IMR-90 (cell line): ENCODE results near the gene SALL2. TPM values are rescaled to one million over a fixed set of nuclear protein-coding genes. Genes with fewer than 3 reads are reported as not detected.

ENCODE experiments used
- ATAC-seq: fragments of 200-7000 bp; cut with Tn5 transposase; 2 replicates; pipeline ENCODE4 v1.9.1; 2020; ENCODE audit warnings: low read depth, mild to moderate bottlenecking, moderate library complexity
- BruUV-seq: library from RNA; stranded (reverse); fragments of 400-500 nt; replicated peaks from 2 replicates; lab custom pipeline; 2021; lab: Mats Ljungman, UMichigan
- CTCF ChIA-PET: fragments of 300-600 bp; formaldehyde crosslinking; extraction: SDS; loops from one replicate; lab custom pipeline; 2021; ENCODE audit warnings: antibody characterized with exemption; lab: Yijun Ruan, JAX
- POLR2A ChIA-PET: fragments of 300-600 bp; sonication (Branson Sonifier 250); formaldehyde crosslinking; loops from one replicate; lab custom pipeline; 2022; ENCODE audit warnings: antibody characterized with exemption; ENCODE audit not compliant: unreplicated experiment; lab: Charles Lee
- DNase-seq: peaks from one replicate; pipeline ENCODE4 v3.0.0; 2013
- H2AFZ ChIP-seq: replicated peaks from 2 replicates; pipeline ENCODE3; 2013; ENCODE audit warnings: low read length, mild to moderate bottlenecking; ENCODE audit not compliant: poor library complexity
- H2AK5ac ChIP-seq: 2 replicates; pipeline ENCODE4 v1.6.1; 2013; ENCODE audit warnings: low read depth, low read length, inconsistent platforms
- H2AK9ac ChIP-seq: replicated peaks from 2 replicates; pipeline ENCODE3; 2013; ENCODE audit warnings: mild to moderate bottlenecking, low read depth, low read length, moderate library complexity; ENCODE audit not compliant: poor library complexity
- H2BK120ac ChIP-seq: 2 replicates; pipeline ENCODE4 v1.6.1; 2013; ENCODE audit warnings: low read depth, low read length, inconsistent platforms
- H2BK15ac ChIP-seq: 3 replicates; pipeline ENCODE4 v1.6.1; 2013; ENCODE audit warnings: low read depth, low read length, inconsistent platforms
- H2BK20ac ChIP-seq: 2 replicates; pipeline ENCODE4 v1.6.1; 2013; ENCODE audit warnings: low read depth, mild to moderate bottlenecking, inconsistent platforms, low read length, moderate library complexity
- H2BK5ac ChIP-seq: 2 replicates; pipeline ENCODE4 v1.6.1; 2013; ENCODE audit warnings: mild to moderate bottlenecking, low read depth, low read length, inconsistent platforms; ENCODE audit not compliant: poor library complexity, severe bottlenecking
- H3K14ac ChIP-seq: replicated peaks from 2 replicates; pipeline ENCODE4 v1.6.1; 2013; ENCODE audit warnings: low read depth, low read length, inconsistent platforms
- H3K18ac ChIP-seq: 2 replicates; pipeline ENCODE4 v1.6.1; 2013; ENCODE audit warnings: low read depth, low read length, control low read depth
- H3K23ac ChIP-seq: 2 replicates; pipeline ENCODE4 v1.6.1; 2013; ENCODE audit warnings: low read depth, low read length, inconsistent platforms
- H3K27ac ChIP-seq: 2 replicates; pipeline ENCODE4 v1.5.1; 2013; ENCODE audit warnings: mild to moderate bottlenecking, control low read depth, low read length; ENCODE audit not compliant: insufficient read depth
- H3K27me3 ChIP-seq: 2 replicates; pipeline ENCODE4 v1.6.1; 2013; ENCODE audit warnings: low read length; ENCODE audit not compliant: control insufficient read depth, insufficient read depth
- H3K36me3 ChIP-seq: 2 replicates; pipeline ENCODE4 v1.6.1; 2013; ENCODE audit warnings: low read length, mixed read lengths; ENCODE audit not compliant: control insufficient read depth, insufficient read depth
- H3K4ac ChIP-seq: 2 replicates; pipeline ENCODE4 v1.6.1; 2013; ENCODE audit warnings: low read depth, low read length, inconsistent platforms
- H3K4me1 ChIP-seq: 2 replicates; pipeline ENCODE4 v1.6.1; 2013; ENCODE audit warnings: low read length, mixed read lengths; ENCODE audit not compliant: control insufficient read depth, insufficient read depth
- H3K4me2 ChIP-seq: 2 replicates; pipeline ENCODE4 v1.6.1; 2013; ENCODE audit warnings: low read depth, mild to moderate bottlenecking, control low read depth, low read length, moderate library complexity
- H3K4me3 ChIP-seq: 2 replicates; pipeline ENCODE4 v1.5.1; 2013; ENCODE audit warnings: low read depth, mild to moderate bottlenecking, control low read depth, low read length, moderate library complexity; ENCODE audit not compliant: insufficient read depth
- H3K56ac ChIP-seq: 2 replicates; pipeline ENCODE4 v1.6.1; 2013; ENCODE audit warnings: low read length, inconsistent platforms; ENCODE audit not compliant: insufficient read depth; ENCODE audit errors: extremely low read depth
- H3K79me1 ChIP-seq, 2 experiments: 2 replicates each; pipeline ENCODE4 v1.6.1; 2013; ENCODE audit warnings: low read length in 2 of 2, inconsistent platforms in 1 of 2, low read depth in 1 of 2
- H3K9ac ChIP-seq: 2 replicates; pipeline ENCODE4 v1.6.1; 2013; ENCODE audit warnings: low read depth, low read length, control low read depth
- H3K9me1 ChIP-seq: 2 replicates; pipeline ENCODE4 v1.6.1; 2013; ENCODE audit warnings: low read length, inconsistent platforms; ENCODE audit not compliant: insufficient read depth
- H3K9me3 ChIP-seq: 2 replicates; pipeline ENCODE4 v1.6.1; 2013; ENCODE audit warnings: low read length; ENCODE audit not compliant: control insufficient read depth, insufficient read depth
- H4K20me1 ChIP-seq: 2 replicates; pipeline ENCODE4 v1.6.1; 2013; ENCODE audit warnings: low read length, inconsistent platforms; ENCODE audit not compliant: insufficient read depth
- H4K5ac ChIP-seq: 2 replicates; pipeline ENCODE4 v1.6.1; 2013; ENCODE audit warnings: mild to moderate bottlenecking, low read depth, low read length, control low read depth
- H4K8ac ChIP-seq, 2 experiments: 2 replicates each; pipeline ENCODE4 v1.6.1; 2013; ENCODE audit warnings: low read depth in 2 of 2, low read length in 2 of 2, control low read depth in 1 of 2, inconsistent platforms in 1 of 2
- H4K91ac ChIP-seq: 2 replicates; pipeline ENCODE4 v1.6.1; 2013; ENCODE audit warnings: low read depth, low read length, inconsistent platforms; ENCODE audit not compliant: insufficient read depth
- CHD1 ChIP-seq: IDR thresholded peaks from 2 replicates; pipeline ENCODE4 v1.6.1; 2012; ENCODE audit warnings: low read depth, low read length, improper control_type of control experiment
- MAZ ChIP-seq: IDR thresholded peaks from 2 replicates; pipeline ENCODE4 v1.6.1; 2012; ENCODE audit warnings: low read depth, mild to moderate bottlenecking, low read length, improper control_type of control experiment, moderate library complexity, borderline replicate concordance
- MXI1 ChIP-seq: IDR thresholded peaks from 2 replicates; pipeline ENCODE4 v1.6.1; 2012; ENCODE audit warnings: low read depth, mild to moderate bottlenecking, low read length, moderate library complexity, borderline replicate concordance
- WGBS, 2 experiments: methylation state at CpG; one replicate each; pipeline versions ENCODE4 v1.1.5 to v1.1.7; 2013; ENCODE audit warnings: missing lambda C conversion rate in 2 of 2; ENCODE audit not compliant: insufficient read length in 1 of 2; ENCODE audit errors: extremely low coverage in 2 of 2; 5-methylcytosine and 5-hydroxymethylcytosine counted together
- dilution Hi-C: fragments of 300-500 bp; cut with HindIII; formaldehyde crosslinking; loops from one replicate; pipeline ENCODE4 v1.14.3; 2018; ENCODE audit warnings: low sequenced_read_pairs; ENCODE audit not compliant: unreplicated experiment
- in situ Hi-C: fragments of 300-500 bp; cut with MboI; formaldehyde crosslinking; loops from 3 replicates; pipeline ENCODE4 v1.14.3; 2019; ENCODE audit warnings: low sequenced_read_pairs, inconsistent platforms, mixed read lengths
- intact Hi-C: fragments of 100-400 bp; cut with micrococcal nuclease; formaldehyde crosslinking; loops from 2 replicates; pipeline ENCODE4 v1.10.0; 2022
- polyA plus RNA-seq, 3 experiments: library from polyadenylated mRNA; depleted of rRNA; stranded (reverse); fragments of >200 nt; gene quantifications; 2 replicates each; pipeline ENCODE4 v1.2.3, GENCODE V29; 2012; ENCODE audit warnings: low replicate concordance in 1 of 3
- total RNA-seq: library from RNA; depleted of rRNA; stranded (reverse); fragments of >200 nt; gene quantifications from 2 replicates; pipeline ENCODE4 v1.2.3, GENCODE V29; 2012
- TF ChIP-seq, protein P1 (sequence below): fragments of 150-350 bp; IDR thresholded peaks from 2 replicates; pipeline ENCODE4 v1.6.1; 2017; ENCODE audit warnings: mild to moderate bottlenecking, antibody characterized with exemption, low read length, low read depth

The SALL2 gene
- total and polyA plus RNA-seq, 2 of the 4 experiments (the other 2 are of a cell fraction): 2.9 to 10.1 TPM

- H3K79me1 ChIP-seq: no peaks in the 10 kb centered on the region
- intact Hi-C loops (no loop called here), dilution Hi-C loops (no loop called here), in situ Hi-C loops (no loop called here)
- H4K20me1 ChIP-seq: no peaks in the 10 kb centered on the region; the same call in 1 of the 2 replicates
- no peak overlapping the region for H3K14ac ChIP-seq
- no peak overlapping the region for H3K56ac ChIP-seq
- H2BK5ac ChIP-seq: no peak overlapping the region
- H4K5ac ChIP-seq: no peak overlapping the region
- H3K9me1 ChIP-seq: no peaks in the 10 kb centered on the region
- no peak overlapping the region for H3K4ac ChIP-seq
- H2AK5ac ChIP-seq: no peak overlapping the region
- no peak overlapping the region for H3K9ac ChIP-seq
- H3K27me3 ChIP-seq: no peaks in the 10 kb centered on the region
- no peak overlapping the region for H2AFZ ChIP-seq
- H2AK9ac ChIP-seq: no peak overlapping the region
- TF ChIP-seq, protein P1, sequence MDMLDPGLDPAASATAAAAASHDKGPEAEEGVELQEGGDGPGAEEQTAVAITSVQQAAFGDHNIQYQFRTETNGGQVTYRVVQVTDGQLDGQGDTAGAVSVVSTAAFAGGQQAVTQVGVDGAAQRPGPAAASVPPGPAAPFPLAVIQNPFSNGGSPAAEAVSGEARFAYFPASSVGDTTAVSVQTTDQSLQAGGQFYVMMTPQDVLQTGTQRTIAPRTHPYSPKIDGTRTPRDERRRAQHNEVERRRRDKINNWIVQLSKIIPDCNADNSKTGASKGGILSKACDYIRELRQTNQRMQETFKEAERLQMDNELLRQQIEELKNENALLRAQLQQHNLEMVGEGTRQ: no peak
- TF ChIP-seq MXI1: no peak
- TF ChIP-seq MAZ: no peak
- no peak for TF ChIP-seq CHD1
- no peak overlapping the region for H2BK20ac ChIP-seq
- no peak overlapping the region for H3K4me2 ChIP-seq
- peaks cover 2% of the 10 kb centered on the region; the same call in 1 of the 2 replicates for H3K4me1 ChIP-seq
- no peak overlapping the region for H3K27ac ChIP-seq
- CTCF ChIA-PET: interaction anchor here (0.6 to 1.2 kb wide), 2 partner anchors 11 to 15 kb away, joined by 3 read pairs; no protein-coding TSS in a partner anchor
- H2BK120ac ChIP-seq: no peak overlapping the region
- no TSS peak for BruUV-seq
- H3K9me3 ChIP-seq: no peaks in the 10 kb centered on the region
- H3K18ac ChIP-seq: no peak overlapping the region
- H3K23ac ChIP-seq: no peak overlapping the region
- no CpG with 5 or more reads among the region's 2 CpGs for WGBS, 2 experiments
- H3K4me3 ChIP-seq: no peak overlapping the region
- no peak overlapping the region for H2BK15ac ChIP-seq
- DNase-seq (no peak), ATAC-seq (no peak)
- no peak overlapping the region for H4K8ac ChIP-seq
- peaks cover 4% of the 10 kb centered on the region; the same call in 1 of the 2 replicates for H3K36me3 ChIP-seq
- POLR2A ChIA-PET: no interaction called here
- H4K91ac ChIP-seq: no peak overlapping the region
These were observed 7.4 kb downstream of the SALL2 start for GRCh38 chr14:21518725-21519124.
